ENCODE results near the gene ATG13.
"Not testable (repeated sequence)": the region's sequence is repeated elsewhere in the genome, so short reads cannot be mapped to it uniquely, and the experiment has no call there.

ATG13 gene

DNA sequence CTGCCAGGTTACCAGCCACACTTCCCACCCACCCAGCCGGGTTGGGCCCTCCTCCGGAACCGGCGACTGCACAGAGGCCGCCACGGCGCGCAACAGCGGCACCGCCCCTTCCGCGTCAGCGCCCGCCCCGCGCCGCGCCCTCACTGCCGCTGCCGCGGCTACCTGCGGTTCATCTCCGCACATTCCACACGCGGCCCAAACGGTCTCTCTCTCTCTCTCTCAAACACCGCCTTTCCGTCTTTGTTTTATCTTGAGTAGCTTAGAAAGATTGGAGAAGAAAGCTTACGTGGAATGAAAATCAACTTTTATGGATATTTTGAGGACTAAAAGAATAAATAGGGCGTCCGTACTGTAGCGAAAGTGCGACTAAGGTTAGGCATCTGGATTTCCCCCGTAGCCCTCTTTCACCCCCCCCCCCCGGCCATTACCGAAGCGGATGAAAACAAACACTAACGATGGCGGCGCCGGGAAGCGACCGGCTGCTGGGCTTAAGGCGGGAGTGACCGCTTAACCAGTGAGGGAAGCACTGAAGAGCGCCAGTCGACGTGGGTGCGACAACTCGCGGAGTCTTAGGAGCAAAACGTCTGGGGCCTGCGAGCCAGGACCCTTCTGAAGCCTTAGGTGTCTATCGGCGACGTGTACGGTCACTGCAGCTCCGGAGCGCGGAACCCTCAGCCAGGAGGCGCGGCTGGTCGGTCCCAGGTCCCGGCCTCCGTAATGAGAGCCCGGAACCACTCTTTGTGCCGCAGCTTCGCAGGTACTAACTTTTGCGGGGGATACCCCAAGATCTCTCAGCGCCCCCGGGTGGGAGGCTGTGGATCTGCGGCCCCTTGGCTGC lies at the start of gene ATG13, which contains the start of gene HARBI1:
TSS of gene ATG13 (plus strand) at position 420 of the 838 bp plus-strand sequence. CDS start 26,739 bp downstream, outside the sequence.
TSS of gene HARBI1 (minus strand) at position 94 of the 838 bp plus-strand sequence. CDS start 990 bp downstream, outside the sequence.
- peak; percentile 86 for DNase-seq (ENCODE audit: insufficient read length, low spot score)
- FAIRE-seq, result peak; percentile 70

- no peak for FAIRE-seq
- DNase-seq (ENCODE audit: insufficient read length, low spot score), result no peak
Observed at GRCh38 chr11:46570790-46571398, 46.5 kb upstream of the ATG13 start.

DNA sequence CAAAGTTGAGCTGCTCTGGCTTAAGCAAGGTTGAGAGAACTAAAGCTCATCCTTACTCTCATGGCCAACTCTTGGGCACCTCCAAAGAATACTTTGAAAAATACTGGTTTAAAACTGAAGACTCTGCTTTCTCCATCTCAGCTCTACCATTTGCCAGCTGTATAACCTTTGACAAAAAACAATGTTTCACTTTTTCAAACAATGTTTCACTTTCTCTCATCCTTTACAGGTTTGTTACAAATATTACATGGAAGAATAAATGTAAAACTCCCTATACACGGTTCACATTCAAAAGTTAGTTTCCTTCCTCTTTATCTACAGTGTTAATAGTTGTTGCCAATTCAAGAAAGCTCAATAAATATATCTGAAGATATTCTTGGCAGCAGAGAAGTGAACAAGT lies 42.7 kb upstream of the ATG13 start:
- FAIRE-seq (no peak), DNase-seq (ENCODE audit: insufficient read length, low spot score) (no peak)

GRCh38 chr11:46577058-46577457 lies 40.3 kb upstream of the ATG13 start:
- FAIRE-seq (no peak), DNase-seq (ENCODE audit: insufficient read length, low spot score) (no peak)

GRCh38 chr11:46582588-46582987 lies 34.8 kb upstream of the ATG13 start:
- FAIRE-seq, result no peak
- DNase-seq (ENCODE audit: insufficient read length, low spot score), result no peak

DNA sequence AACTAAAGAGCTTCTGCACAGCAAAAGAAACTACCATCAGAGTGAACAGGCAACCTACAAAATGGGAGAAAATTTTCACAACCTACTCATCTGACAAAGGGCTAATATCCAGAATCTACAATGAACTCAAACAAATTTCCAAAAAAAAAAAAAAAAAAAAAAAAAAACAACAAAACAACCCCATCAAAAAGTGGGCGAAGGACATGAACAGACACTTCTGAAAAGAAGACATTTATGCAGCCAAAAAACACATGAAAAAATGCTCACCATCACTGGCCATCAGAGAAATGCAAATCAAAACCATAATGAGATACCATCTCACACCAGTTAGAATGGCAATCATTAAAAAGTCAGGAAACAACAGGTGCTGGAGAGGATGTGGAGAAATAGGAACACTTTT lies 33.8 kb upstream of the ATG13 start:
- not testable (repeated sequence) for DNase-seq (ENCODE audit: insufficient read length, low spot score); FAIRE-seq

GRCh38 chr11:46588131-46588530 lies 29.2 kb upstream of the ATG13 start:
- no peak for DNase-seq (ENCODE audit: insufficient read length, low spot score)
- FAIRE-seq, result no peak

GRCh38 chr11:46588915-46589314 lies 28.4 kb upstream of the ATG13 start:
- FAIRE-seq (no peak), DNase-seq (ENCODE audit: insufficient read length, low spot score) (no peak)

DNA sequence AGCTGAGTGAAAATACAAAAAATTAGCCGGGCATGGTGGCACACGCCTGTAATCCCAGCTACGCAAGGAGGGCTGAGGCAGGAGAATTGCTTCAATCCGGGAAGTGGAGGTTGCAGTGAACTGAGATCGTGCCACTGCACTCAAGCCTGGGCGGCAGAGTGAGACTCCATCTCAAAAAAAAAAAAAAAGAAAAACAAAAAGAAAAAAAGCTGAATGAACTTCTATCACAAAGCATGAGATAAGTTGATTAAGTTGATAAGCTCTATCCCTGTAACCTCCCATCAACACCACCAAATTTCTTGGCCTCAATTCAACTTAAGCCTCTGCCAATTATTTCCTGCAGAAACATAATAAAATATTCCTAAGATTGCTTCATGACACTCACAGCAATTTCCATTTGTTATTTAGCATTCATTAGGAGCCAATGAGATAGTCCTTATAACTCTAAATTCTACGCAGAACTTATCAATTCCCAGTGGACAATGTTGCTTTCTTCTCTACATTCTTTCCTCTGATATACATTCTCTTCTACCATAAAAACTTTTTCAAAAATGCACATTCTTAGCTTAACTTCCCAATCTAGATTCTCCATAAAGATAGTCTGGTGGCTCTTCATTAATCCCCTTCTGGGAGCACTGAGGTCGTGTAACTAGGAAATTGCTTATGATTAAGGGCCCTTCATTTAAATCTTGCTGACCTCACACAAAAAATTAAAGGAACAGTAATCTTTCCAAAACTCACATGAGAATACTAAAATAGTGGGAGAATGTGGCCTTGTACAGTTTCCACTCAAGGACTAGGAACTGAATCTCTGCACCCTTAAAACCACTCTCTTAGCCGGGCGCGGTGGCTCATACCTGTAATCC lies 26.4 kb upstream of the ATG13 start:
- no peak for FAIRE-seq
- DNase-seq (ENCODE audit: insufficient read length, low spot score), result no peak

DNA sequence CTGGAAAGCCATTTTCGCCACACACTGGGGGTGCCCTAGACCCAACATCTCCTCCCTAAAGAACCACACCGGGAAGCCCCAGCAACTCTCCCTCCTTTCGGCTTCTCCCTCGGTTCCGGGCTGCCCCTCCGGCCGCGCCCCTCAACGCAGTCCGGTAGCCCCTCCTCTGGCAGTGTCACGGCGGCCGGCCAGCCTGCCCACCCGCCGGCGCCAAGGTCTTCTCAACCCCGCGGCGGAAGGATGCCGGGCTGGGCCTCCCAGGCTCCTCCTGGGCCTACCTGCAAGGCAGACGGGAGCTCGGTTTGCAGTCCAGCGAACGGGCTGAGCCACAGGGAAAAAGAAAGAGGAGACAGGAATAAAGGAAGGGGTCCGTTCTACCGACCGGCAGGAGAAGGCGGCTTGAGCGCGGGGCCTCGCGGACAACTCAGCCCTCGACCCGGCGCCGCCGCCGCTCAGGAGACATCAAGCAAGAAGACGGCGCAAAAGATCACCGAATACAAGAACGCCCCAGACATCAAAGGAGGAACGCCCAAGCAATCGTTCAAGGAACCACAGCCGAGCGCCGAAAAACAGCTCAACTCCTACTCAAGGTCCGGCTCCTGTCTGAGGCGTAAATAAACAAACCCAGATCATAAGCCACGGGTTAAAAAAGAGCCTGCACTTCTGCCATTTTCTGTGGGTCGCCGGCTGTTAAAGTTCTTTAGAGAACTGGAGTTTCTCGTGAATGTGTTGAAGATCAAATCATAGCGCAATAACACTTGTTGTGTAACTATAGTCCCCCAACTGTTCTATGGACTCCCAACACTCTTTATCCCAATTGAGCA lies 23.6 kb upstream of the ATG13 start, which contains the start of gene AMBRA1:
TSS of gene AMBRA1 (minus strand) at position 474 of the 824 bp plus-strand sequence. CDS start 45,643 bp downstream, outside the sequence.
- FAIRE-seq, result peak; percentile 91
- peak; percentile 70 for DNase-seq (ENCODE audit: insufficient read length, low spot score)

GRCh38 chr11:46594374-46594700 lies 23.0 kb upstream of the ATG13 start:
- DNase-seq (ENCODE audit: insufficient read length, low spot score), result no peak
- no peak for FAIRE-seq

DNA sequence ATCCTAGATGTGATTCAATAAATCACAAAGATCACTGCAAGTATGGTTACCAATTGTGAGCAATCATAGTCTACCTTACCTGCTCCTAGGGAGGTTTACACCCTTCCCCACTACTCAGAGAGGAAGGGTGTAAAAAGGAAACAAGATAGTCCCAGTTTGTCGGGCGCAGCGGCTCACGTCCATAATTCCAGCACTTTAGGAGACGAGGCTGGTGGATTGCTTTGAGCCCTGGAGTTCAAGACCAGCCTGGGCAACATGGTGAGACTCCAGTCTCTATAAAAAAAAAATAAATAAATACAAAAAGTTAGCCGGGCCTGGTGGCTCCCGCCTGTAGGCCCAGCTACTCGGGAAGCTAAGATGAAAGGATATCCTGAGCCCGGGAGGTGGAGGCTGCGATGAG lies 22.6 kb upstream of the ATG13 start:
- FAIRE-seq (no peak), DNase-seq (ENCODE audit: insufficient read length, low spot score) (no peak)

- DNase-seq (ENCODE audit: insufficient read length, low spot score) (no peak), FAIRE-seq (no peak)
Observed at GRCh38 chr11:46597155-46597554, 20.2 kb upstream of the ATG13 start.

DNA sequence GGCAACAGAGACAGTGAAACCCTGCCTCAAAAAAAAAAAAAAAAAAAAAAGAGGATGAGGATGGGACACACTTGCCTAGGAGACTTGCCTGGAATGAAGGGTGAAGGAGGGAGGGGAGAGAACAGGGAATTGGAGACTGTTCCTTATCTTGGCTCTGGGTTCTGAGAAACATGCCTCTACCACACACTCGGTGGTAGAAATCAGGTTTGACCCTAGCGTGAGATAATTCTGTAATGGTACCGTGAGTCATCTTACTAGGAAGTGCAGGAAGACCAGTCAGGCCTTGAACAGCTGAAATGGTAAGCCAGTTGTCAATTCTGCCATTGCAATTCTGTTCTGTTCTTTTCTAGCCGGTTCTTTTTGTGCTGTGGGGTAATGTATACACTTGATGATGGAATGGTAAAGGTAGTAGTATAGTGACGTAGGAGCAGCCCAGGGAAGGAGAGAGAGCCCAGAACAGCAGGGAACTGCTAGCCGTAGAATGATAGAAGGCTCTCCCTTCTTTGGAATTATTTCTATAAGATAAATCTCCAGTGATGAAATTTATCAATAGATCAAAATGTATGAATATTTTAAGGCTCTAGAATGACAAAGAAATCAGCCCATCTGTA lies 19.6 kb upstream of the ATG13 start:
- FAIRE-seq (no peak), DNase-seq (ENCODE audit: insufficient read length, low spot score) (no peak)

DNA sequence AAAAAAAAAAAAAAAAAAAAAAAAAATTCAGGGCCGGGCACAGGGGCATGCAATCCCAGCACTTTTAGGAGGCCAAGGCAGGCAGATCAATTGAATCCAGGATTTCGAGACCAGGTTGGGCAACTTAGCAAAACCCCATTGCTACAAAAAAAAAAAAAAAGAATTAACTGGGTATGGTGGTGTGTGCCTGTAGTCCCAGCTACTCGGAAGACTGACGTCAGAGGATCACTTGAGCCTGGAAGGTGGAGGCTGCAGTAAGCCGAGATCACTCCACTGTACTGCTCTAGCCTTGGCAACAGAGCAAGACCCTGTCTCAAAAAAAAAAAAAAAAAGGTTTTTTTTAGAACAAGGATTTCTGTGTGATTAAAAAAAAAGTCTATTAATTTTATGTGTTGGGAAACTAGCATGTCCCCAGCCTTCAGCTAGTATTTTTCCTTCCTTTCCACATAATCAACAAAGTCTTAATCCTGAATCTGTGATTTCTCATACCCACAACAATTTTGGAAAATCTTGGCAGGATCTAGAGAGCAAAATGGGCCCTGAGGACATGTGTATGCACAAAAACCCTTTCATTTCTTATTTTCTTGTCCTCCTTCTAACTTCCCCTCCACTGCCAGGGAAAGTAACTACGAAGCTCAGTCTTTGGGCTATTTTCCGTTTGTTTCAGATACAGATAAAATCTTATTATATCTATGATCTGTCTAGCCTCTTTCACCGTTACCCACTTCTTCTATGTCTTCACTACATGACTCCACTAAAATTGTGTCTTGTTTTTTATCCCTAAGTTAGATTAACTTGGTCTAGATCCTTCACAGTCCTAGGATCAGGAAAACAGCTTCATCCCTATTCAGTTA lies 17.8 kb upstream of the ATG13 start:
- FAIRE-seq, result no peak
- DNase-seq (ENCODE audit: insufficient read length, low spot score), result no peak

GRCh38 chr11:46600194-46600960 lies 17.0 kb upstream of the ATG13 start:
- FAIRE-seq (no peak), DNase-seq (ENCODE audit: insufficient read length, low spot score) (no peak)

- FAIRE-seq (no peak), DNase-seq (ENCODE audit: insufficient read length, low spot score) (no peak)
Observed at GRCh38 chr11:46601129-46601528, 16.2 kb upstream of the ATG13 start.

GRCh38 chr11:46603704-46604308 lies 13.5 kb upstream of the ATG13 start:
- DNase-seq (ENCODE audit: insufficient read length, low spot score) (no peak), FAIRE-seq (peak; percentile 66)
